Measurements from ENCODE around the gene CDKN3. TPM values are rescaled to one million over a fixed set of nuclear protein-coding genes. Genes with fewer than 3 reads are reported as not detected.
"Not testable (repeated sequence)": the region's sequence is repeated elsewhere in the genome, so short reads cannot be mapped to it uniquely, and the experiment has no call there.

Gene CDKN3
- total and polyA plus RNA-seq, 2 experiments from 2014 or later = 19.6 to 43.9 TPM

GRCh38 chr14:54447231-54447692, 50.5 kb downstream of the CDKN3 start:
- H3K4me3 ChIP-seq = no peak overlapping the region
- no peak overlapping the region for H3K27ac ChIP-seq
- no peaks in the 10 kb centered on the region for H3K36me3 ChIP-seq
- no peaks in the 10 kb centered on the region for H3K4me1 ChIP-seq (ENCODE audit: low read depth)
- peak in 1 of 2 donors; percentile 86 for DNase-seq (ENCODE audit: low read depth in 1 of 2, low spot score in 1 of 2)
- H3K9me3 ChIP-seq (ENCODE audit: low read depth) = no peaks in the 10 kb centered on the region
- TF ChIP-seq CTCF (IDR thresholded peaks at IDR 0.05; ENCODE audit: low read depth, low read length) = no peak
- H3K27me3 ChIP-seq = no peaks in the 10 kb centered on the region

GRCh38 chr14:54450535-54450934, 53.7 kb downstream of the CDKN3 start:
- H3K4me1 ChIP-seq (ENCODE audit: low read depth) = no peaks in the 10 kb centered on the region
- no peak for TF ChIP-seq CTCF (IDR thresholded peaks at IDR 0.05; ENCODE audit: low read depth, low read length)
- no peaks in the 10 kb centered on the region for H3K9me3 ChIP-seq (ENCODE audit: low read depth)
- DNase-seq (ENCODE audit: low read depth in 1 of 2, low spot score in 1 of 2) = peak in 1 of 2 donors; percentile 40
- no peak overlapping the region for H3K4me3 ChIP-seq
- no peaks in the 10 kb centered on the region for H3K36me3 ChIP-seq
- H3K27ac ChIP-seq = no peak overlapping the region
- H3K27me3 ChIP-seq = no peaks in the 10 kb centered on the region

- Histone ChIP-seq H3K36me3 (no peaks in the 10 kb centered on the region), H3K9me3 (ENCODE audit: low read depth) (no peaks in the 10 kb centered on the region), H3K4me1 (ENCODE audit: low read depth) (no peaks in the 10 kb centered on the region), H3K27ac (no peak overlapping the region), H3K27me3 (no peaks in the 10 kb centered on the region), H3K4me3 (no peak overlapping the region)
- TF ChIP-seq CTCF (IDR thresholded peaks at IDR 0.05; ENCODE audit: low read depth, low read length) = no peak
- DNase-seq (ENCODE audit: low read depth in 1 of 2, low spot score in 1 of 2) = no peak
Measured at GRCh38 chr14:54451121-54451601, 54.4 kb downstream of the CDKN3 start.

- H3K4me1 ChIP-seq (ENCODE audit: low read depth) = no peaks in the 10 kb centered on the region
- DNase-seq (ENCODE audit: low read depth in 1 of 2, low spot score in 1 of 2) = no peak
- H3K36me3 ChIP-seq = no peaks in the 10 kb centered on the region
- no peak overlapping the region for H3K4me3 ChIP-seq
- TF ChIP-seq CTCF (IDR thresholded peaks at IDR 0.05; ENCODE audit: low read depth, low read length) = no peak
- H3K27ac ChIP-seq = no peak overlapping the region
- H3K9me3 ChIP-seq (ENCODE audit: low read depth) = no peaks in the 10 kb centered on the region
- no peaks in the 10 kb centered on the region for H3K27me3 ChIP-seq
Measured at GRCh38 chr14:54451961-54452360, 55.2 kb downstream of the CDKN3 start.

GRCh38 chr14:54453252-54453651, 56.4 kb downstream of the CDKN3 start:
- TF ChIP-seq CTCF (IDR thresholded peaks at IDR 0.05; ENCODE audit: low read depth, low read length) = no peak
- H3K4me1 ChIP-seq (ENCODE audit: low read depth) = no peaks in the 10 kb centered on the region
- H3K36me3 ChIP-seq = no peaks in the 10 kb centered on the region

GRCh38 chr14:54453990-54454389, 57.2 kb downstream of the CDKN3 start:
- not testable (repeated sequence) for H3K27ac ChIP-seq; DNase-seq (ENCODE audit: low read depth in 1 of 2, low spot score in 1 of 2); H3K27me3 ChIP-seq

More at GRCh38 chr14:54453252-54453651, 56.4 kb downstream of the CDKN3 start:
- DNase-seq (ENCODE audit: low read depth in 1 of 2, low spot score in 1 of 2) = no peak
- Histone ChIP-seq H3K27me3 (no peaks in the 10 kb centered on the region), H3K4me3 (no peak overlapping the region), H3K9me3 (ENCODE audit: low read depth) (no peaks in the 10 kb centered on the region), H3K27ac (no peak overlapping the region)

More at GRCh38 chr14:54453990-54454389, 57.2 kb downstream of the CDKN3 start:
- H3K4me1 ChIP-seq (ENCODE audit: low read depth); H3K9me3 ChIP-seq (ENCODE audit: low read depth); H3K4me3 ChIP-seq; H3K36me3 ChIP-seq: not testable (repeated sequence)

Data from cardiac muscle cell (in vitro differentiated cells and primary cell).